HEK293T (cell line): Measurements from ENCODE around the gene ALKBH4.

Source experiments
- CTBP1 ChIP-seq: fragments of 450-650 bp; IDR thresholded peaks from 2 replicates; pipeline ENCODE4 v1.6.1; 2016; ENCODE audit warnings: borderline replicate concordance
- FOXA1 ChIP-seq: fragments of 450-650 bp; IDR thresholded peaks from 2 replicates; pipeline ENCODE4 v1.6.1; 2016; ENCODE audit warnings: mild to moderate bottlenecking
- FOXK2 ChIP-seq: fragments of 450-650 bp; IDR thresholded peaks from 2 replicates; pipeline ENCODE4 v1.6.1; 2016; ENCODE audit warnings: mild to moderate bottlenecking
- HDGF ChIP-seq: fragments of 450-650 bp; IDR thresholded peaks from 2 replicates; pipeline ENCODE4 v1.6.1; 2017; ENCODE audit warnings: antibody characterized with exemption, borderline replicate concordance
- NFRKB ChIP-seq: fragments of 450-650 bp; IDR thresholded peaks from 2 replicates; pipeline ENCODE4 v1.6.1; 2016; ENCODE audit warnings: mild to moderate bottlenecking, moderate library complexity
- TARDBP ChIP-seq: fragments of 450-650 bp; IDR thresholded peaks from 2 replicates; pipeline ENCODE4 v1.6.1; 2016
- ZNF384 ChIP-seq: fragments of 450-650 bp; IDR thresholded peaks from 2 replicates; pipeline ENCODE4 v1.6.1; 2016
- TF ChIP-seq, protein P1 (sequence below): fragments of 450-650 bp; IDR thresholded peaks from 2 replicates; pipeline ENCODE4 v1.6.1; 2016

- TF ChIP-seq FOXA1 (no peak), HDGF (no peak), NFRKB (no peak), FOXK2 (no peak), CTBP1 (no peak), TARDBP (no peak), ZNF384 (no peak)
- TF ChIP-seq, protein P1, sequence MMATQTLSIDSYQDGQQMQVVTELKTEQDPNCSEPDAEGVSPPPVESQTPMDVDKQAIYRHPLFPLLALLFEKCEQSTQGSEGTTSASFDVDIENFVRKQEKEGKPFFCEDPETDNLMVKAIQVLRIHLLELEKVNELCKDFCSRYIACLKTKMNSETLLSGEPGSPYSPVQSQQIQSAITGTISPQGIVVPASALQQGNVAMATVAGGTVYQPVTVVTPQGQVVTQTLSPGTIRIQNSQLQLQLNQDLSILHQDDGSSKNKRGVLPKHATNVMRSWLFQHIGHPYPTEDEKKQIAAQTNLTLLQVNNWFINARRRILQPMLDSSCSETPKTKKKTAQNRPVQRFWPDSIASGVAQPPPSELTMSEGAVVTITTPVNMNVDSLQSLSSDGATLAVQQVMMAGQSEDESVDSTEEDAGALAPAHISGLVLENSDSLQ: no peak
Observed at GRCh38 chr7:102433219-102434038, 31.2 kb downstream of the ALKBH4 start, which contains the start of gene ORAI2.
